Upper lobe of left lung (tissue), 4 donors: Measurements from ENCODE around the gene NALCN.

Experiments used
- EP300 ChIP-seq, 4 donors: sonication (generic); formaldehyde crosslinking; IDR thresholded peaks; one replicate each; pipeline ENCODE4 v1.5.1; 2017; ENCODE audit warnings: antibody characterized with exemption in 4 of 4, control low read depth in 2 of 4
- POLR2AphosphoS5 ChIP-seq, 2 donors: sonication (generic); formaldehyde crosslinking; IDR thresholded peaks; one replicate each; pipeline ENCODE4 v1.5.1; 2017; ENCODE audit warnings: antibody characterized with exemption in 2 of 2

DNA sequence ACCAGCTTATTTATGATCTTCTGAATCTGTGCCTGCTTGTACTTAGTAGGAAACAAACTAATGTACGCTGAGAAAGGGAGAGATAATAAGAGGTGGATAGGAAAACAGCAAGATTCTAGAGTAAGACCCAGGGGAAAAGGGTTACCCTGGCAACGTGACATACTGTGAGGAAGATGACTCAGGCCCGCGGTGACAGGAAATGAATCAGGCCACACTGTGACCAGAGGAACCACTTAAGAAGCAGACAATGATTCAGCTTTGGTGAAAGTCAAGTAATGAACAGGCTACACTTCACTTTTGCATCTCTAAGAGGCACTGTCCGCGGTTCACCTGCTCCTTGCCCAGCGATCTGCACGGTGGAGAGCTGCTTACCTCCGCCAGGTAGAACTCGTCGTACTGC, 158.2 kb downstream of the NALCN start:
- TF ChIP-seq EP300 (IDR thresholded peaks at IDR 0.05) (no peak), POLR2AphosphoS5 (IDR thresholded peaks at IDR 0.05) (no peak)
